Measurements from ENCODE around the gene GIT2.

DNA sequence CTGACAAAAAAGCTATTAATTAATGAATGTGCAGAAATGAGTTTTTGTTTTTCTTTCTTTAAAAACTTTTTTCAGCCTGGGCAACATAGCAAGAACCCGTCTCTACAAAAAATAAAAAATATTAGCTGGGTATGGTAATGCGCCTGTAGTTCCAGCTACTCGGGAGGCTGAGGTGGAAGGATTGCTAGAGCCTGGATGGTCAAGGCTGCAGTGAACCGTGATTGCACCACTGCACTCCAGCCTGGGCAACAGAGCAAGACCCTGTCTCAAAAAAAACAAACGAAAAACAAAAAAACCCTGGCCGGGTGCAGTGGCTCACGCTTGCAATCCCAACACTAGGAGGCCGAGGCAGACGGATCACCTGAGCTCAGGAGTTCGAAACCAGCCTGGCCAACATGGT is 7.9 kb downstream of the GIT2 start:
- TF ChIP-seq, protein P1, sequence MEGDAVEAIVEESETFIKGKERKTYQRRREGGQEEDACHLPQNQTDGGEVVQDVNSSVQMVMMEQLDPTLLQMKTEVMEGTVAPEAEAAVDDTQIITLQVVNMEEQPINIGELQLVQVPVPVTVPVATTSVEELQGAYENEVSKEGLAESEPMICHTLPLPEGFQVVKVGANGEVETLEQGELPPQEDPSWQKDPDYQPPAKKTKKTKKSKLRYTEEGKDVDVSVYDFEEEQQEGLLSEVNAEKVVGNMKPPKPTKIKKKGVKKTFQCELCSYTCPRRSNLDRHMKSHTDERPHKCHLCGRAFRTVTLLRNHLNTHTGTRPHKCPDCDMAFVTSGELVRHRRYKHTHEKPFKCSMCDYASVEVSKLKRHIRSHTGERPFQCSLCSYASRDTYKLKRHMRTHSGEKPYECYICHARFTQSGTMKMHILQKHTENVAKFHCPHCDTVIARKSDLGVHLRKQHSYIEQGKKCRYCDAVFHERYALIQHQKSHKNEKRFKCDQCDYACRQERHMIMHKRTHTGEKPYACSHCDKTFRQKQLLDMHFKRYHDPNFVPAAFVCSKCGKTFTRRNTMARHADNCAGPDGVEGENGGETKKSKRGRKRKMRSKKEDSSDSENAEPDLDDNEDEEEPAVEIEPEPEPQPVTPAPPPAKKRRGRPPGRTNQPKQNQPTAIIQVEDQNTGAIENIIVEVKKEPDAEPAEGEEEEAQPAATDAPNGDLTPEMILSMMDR (IDR thresholded peaks at IDR 0.05): no peak
- TF ChIP-seq POLR2AphosphoS5 (IDR thresholded peaks at IDR 0.05) (no peak), POLR2A (IDR thresholded peaks at IDR 0.05; ENCODE audit: low read depth) (no peak)

Data from esophagus muscularis mucosa (tissue), 3 donors.